ENCODE measurements around the gene DNAL4.

Gene DNAL4

DNA sequence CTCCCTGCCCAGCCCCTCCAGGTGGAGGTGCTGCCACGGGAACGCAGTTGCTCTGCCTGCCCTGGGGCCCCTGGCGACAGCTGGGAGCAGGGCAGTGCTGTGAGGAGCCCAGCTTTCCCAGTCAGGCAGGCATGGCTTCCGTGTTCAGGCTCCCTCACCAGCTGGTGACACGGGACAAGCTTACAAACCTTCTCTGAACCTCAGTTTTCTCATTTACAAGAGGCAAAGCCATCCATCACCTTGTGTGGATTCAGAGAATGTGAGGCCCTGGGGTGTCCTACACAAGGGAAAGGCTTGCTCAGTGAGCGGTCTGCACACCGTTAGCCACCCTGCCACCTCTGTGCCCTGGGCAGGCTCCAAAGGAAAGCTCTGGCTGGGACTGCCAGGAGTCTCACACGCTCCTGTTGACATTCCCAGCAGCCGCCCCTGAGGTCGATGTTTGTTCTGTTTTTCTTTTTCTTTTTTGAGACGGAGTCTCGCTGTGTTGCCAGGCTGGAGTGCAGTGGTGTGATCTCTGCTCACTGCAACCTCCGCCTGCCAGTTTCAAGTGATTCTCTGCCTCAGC, 61.6 kb downstream of the DNAL4 start:
- TF ChIP-seq POLR2A (IDR thresholded peaks at IDR 0.05; ENCODE audit: extremely low read depth, insufficient read length) (no peak), MYC (IDR thresholded peaks at IDR 0.05; ENCODE audit: low read depth, low read length) (no peak), MAX (IDR thresholded peaks at IDR 0.05; ENCODE audit: low read depth, low read length) (no peak)
- TF ChIP-seq, protein P1, sequence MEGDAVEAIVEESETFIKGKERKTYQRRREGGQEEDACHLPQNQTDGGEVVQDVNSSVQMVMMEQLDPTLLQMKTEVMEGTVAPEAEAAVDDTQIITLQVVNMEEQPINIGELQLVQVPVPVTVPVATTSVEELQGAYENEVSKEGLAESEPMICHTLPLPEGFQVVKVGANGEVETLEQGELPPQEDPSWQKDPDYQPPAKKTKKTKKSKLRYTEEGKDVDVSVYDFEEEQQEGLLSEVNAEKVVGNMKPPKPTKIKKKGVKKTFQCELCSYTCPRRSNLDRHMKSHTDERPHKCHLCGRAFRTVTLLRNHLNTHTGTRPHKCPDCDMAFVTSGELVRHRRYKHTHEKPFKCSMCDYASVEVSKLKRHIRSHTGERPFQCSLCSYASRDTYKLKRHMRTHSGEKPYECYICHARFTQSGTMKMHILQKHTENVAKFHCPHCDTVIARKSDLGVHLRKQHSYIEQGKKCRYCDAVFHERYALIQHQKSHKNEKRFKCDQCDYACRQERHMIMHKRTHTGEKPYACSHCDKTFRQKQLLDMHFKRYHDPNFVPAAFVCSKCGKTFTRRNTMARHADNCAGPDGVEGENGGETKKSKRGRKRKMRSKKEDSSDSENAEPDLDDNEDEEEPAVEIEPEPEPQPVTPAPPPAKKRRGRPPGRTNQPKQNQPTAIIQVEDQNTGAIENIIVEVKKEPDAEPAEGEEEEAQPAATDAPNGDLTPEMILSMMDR (IDR thresholded peaks at IDR 0.05; ENCODE audit: low read depth, low read length): no peak
- H3K4me3 ChIP-seq (ENCODE audit: low read depth, low read length): no peak overlapping the region
- DNase-seq (ENCODE audit: low read depth): no peak

GRCh38 chr22:38731703-38732161, 62.2 kb downstream of the DNAL4 start:
- no peak overlapping the region for H3K4me3 ChIP-seq (ENCODE audit: low read depth, low read length)
- DNase-seq (ENCODE audit: low read depth): no peak
- TF ChIP-seq, protein P1 (IDR thresholded peaks at IDR 0.05; ENCODE audit: low read depth, low read length): no peak
- TF ChIP-seq MYC (IDR thresholded peaks at IDR 0.05; ENCODE audit: low read depth, low read length): no peak

- TF ChIP-seq MAX (IDR thresholded peaks at IDR 0.05; ENCODE audit: low read depth, low read length) (no peak), POLR2A (IDR thresholded peaks at IDR 0.05; ENCODE audit: extremely low read depth, insufficient read length) (no peak), MYC (IDR thresholded peaks at IDR 0.05; ENCODE audit: low read depth, low read length) (no peak)
- TF ChIP-seq, protein P1 (IDR thresholded peaks at IDR 0.05; ENCODE audit: low read depth, low read length): no peak
- no peak for DNase-seq (ENCODE audit: low read depth)
- no peak overlapping the region for H3K4me3 ChIP-seq (ENCODE audit: low read depth, low read length)
These were observed 63.5 kb downstream of the DNAL4 start for GRCh38 chr22:38730411-38730871.

DNA sequence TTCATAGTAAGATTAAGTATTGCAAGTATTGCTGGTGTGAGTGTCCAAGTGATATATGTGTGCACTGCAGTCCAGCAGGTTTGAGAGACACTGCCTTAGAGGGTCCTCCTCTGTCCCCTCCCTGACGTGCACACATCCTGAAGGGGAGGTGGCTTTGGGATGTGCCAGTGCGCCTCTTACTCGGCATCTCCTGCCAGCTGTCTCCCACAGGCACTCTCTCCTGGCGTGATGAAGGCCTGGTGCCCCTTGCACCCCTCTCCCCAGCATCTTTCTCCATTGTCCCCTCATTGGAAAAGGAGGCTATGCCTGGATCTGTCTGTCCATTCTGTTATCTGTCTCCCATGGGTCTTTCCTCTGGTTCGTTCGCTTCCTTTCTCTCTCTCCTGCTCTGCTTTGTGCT, 64.0 kb downstream of the DNAL4 start:
- TF ChIP-seq MAX (IDR thresholded peaks at IDR 0.05; ENCODE audit: low read depth, low read length) (no peak), MYC (IDR thresholded peaks at IDR 0.05; ENCODE audit: low read depth, low read length) (no peak), POLR2A (IDR thresholded peaks at IDR 0.05; ENCODE audit: extremely low read depth, insufficient read length) (no peak)
- TF ChIP-seq, protein P1 (IDR thresholded peaks at IDR 0.05; ENCODE audit: low read depth, low read length): no peak
- DNase-seq (ENCODE audit: low read depth): no peak
- H3K4me3 ChIP-seq (ENCODE audit: low read depth, low read length): no peak overlapping the region

DNA sequence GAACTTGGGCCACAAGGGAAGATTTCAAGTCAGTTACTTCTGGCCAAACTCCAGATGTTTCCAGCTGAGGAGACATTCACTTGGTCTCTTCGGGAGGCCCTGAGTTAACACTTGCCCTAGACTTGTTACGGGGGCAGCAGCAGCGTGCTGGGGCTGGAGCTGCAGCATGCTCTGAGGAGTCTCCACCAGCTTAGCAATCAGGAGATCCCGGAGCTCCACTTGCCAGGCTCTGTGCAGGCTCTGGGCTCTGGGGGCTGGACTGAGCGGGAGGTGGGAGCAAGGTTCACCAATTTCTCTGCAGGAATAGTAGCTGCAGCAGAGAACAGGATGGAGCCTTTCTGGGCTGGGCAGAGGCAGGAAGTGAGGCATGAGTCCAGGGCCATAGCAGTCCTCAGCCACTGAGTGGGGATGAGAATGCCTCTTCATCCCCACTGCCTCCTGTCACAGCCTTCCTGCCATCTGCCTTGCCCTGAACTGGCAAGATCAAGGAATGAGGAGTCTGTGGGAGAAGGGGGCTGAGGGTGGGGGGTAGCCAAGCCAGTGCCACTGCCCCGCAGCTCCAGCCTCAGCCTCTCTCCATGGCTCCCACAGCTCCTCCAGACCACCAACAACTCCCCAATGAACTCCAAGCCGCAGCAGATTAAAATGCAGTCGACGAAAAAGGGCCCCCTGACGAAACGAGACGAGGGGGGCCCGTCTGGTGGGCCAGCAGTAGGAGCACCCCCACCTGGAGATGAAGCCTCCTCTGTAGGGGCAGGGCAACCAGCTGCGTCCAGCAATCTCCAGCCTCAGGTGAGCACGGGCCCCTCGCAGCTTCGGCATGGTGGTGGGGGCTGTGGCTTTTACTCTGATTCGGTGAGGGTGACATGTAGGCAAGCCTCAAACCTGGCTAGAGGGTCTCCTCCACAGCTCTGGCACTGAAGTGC, 64.8 kb downstream of the DNAL4 start:
- no peak for DNase-seq (ENCODE audit: low read depth)
- H3K4me3 ChIP-seq (ENCODE audit: low read depth, low read length): no peak overlapping the region
- TF ChIP-seq POLR2A (IDR thresholded peaks at IDR 0.05; ENCODE audit: extremely low read depth, insufficient read length): no peak
- no peak for TF ChIP-seq MAX (IDR thresholded peaks at IDR 0.05; ENCODE audit: low read depth, low read length)
- no peak for TF ChIP-seq MYC (IDR thresholded peaks at IDR 0.05; ENCODE audit: low read depth, low read length)
- TF ChIP-seq, protein P1 (IDR thresholded peaks at IDR 0.05; ENCODE audit: low read depth, low read length): no peak

Measured in NB4 (cell line).